Adrenal gland (tissue), 12 donors: Measurements from ENCODE around the gene ZBED6. TPM values are rescaled to one million over a fixed set of nuclear protein-coding genes. Genes with fewer than 3 reads are reported as not detected.

ENCODE experiments used
- DNase-seq, 7 donors: peaks; one replicate each; pipeline ENCODE4 v3.0.0-alpha.2; 2019 to 2020
- H3K27ac ChIP-seq, 5 donors: fragments of 200-600 bp; sonication (generic) in 4 of 5; 1 replicate in 3 of 5; 2 replicates in 2 of 5; pipeline versions ENCODE4 v1.5.1 to v1.8.0; 2016 to 2020; ENCODE audit warnings: mild to moderate bottlenecking in 1 of 5
- H3K27me3 ChIP-seq: fragments of 200-600 bp; 2 replicates; pipeline ENCODE4 v1.8.0; 2021
- H3K36me3 ChIP-seq, 2 donors: fragments of 200-600 bp; replicated peaks in 1 of 2; 1 replicate in 1 of 2; 2 replicates in 1 of 2; pipeline versions ENCODE4 v1.5.1 to v1.8.0; 2018 to 2022
- H3K4me1 ChIP-seq, 2 donors: fragments of 200-600 bp; replicated peaks in 1 of 2; 1 replicate in 1 of 2; 2 replicates in 1 of 2; pipeline versions ENCODE4 v1.5.1 to v1.8.0; 2018 to 2021
- H3K4me3 ChIP-seq, 4 donors: fragments of 200-600 bp; sonication (generic) in 3 of 4; one replicate each; pipeline ENCODE4 v1.5.1; 2016 to 2018
- H3K9me3 ChIP-seq, 3 donors: fragments of 200-600 bp; sonication (generic) in 1 of 3; replicated peaks in 1 of 3; 1 replicate in 2 of 3; 2 replicates in 1 of 3; pipeline versions ENCODE4 v1.5.1 to v1.8.0; 2016 to 2021
- CTCF ChIP-seq, 6 experiments: fragments of 450-650 bp in 4 of 6; fragments of 200-600 bp in 2 of 6; sonication (generic) in 1 of 6; IDR thresholded peaks; 1 replicate in 5 of 6; 2 replicates in 1 of 6; pipeline versions ENCODE4 v1.5.1 to v1.8.0; 2016 to 2021; ENCODE audit warnings: antibody characterized with exemption in 6 of 6, mild to moderate bottlenecking in 2 of 6, moderate library complexity in 1 of 6
- POLR2A ChIP-seq, 2 donors: fragments of 450-650 bp; IDR thresholded peaks; one replicate each; pipeline ENCODE4 v1.6.1; 2017; ENCODE audit warnings: antibody characterized with exemption in 2 of 2, mild to moderate bottlenecking in 2 of 2, moderate library complexity in 1 of 2
- WGBS, 4 donors: extraction: QIAGEN DNeasy Blood & Tissue Kit in 2 of 4; methylation state at CpG; one replicate each; pipeline versions ENCODE4 v1.1.5 to v1.1.7; 2013 to 2017; 5-methylcytosine and 5-hydroxymethylcytosine counted together
- intact Hi-C, 2 donors: fragments of 100-400 bp; cut with DNase I; formaldehyde crosslinking; loops; one replicate each; pipeline versions ENCODE4 v1.14.1 to v1.15.0; 2022 to 2023
- polyA plus RNA-seq, 3 donors: library from polyadenylated mRNA; stranded (reverse); fragments of 200-250 nt in 2 of 3; fragments of 350-450 nt in 1 of 3; fragmentation: Illumina TruSeq in 1 of 3; extraction: RNeasy Lipid Tissue Mini Kit (QIAGEN cat#74804) in 1 of 3; gene quantifications; one replicate each; pipeline ENCODE4 v1.2.3, GENCODE V29; 2013 to 2014
- total RNA-seq, 9 donors: library from RNA; depleted of rRNA in 4 of 9; stranded (reverse); fragments of >200 nt in 4 of 9; fragments of 120-200 nt in 1 of 9; fragmentation: NEBNext Ultra II Directional in 1 of 9; extraction: Animal tissue kit (Norgen Biotek cat#: 25700) in 1 of 9; gene quantifications; one replicate each; pipeline versions ENCODE4 v1.1.0 to v1.2.4, GENCODE V29; 2013 to 2023
- donor health status: healthy with polysubstance abuse.
- donor health status: Bipolar disorder and iron deficiency.
- donor health status: DM: yes; HTN: yes; CAD: no.
- donor health status: DM: no; HTN: no; CAD: no.
- donor health status: DM: no; HTN: no; CAD: no.
- donor health status: DM: yes; HTN: yes; CAD: no.

Gene ZBED6
- total and polyA plus RNA-seq, 12 donors, result 0.40 to 42.1 (median 21.3) TPM

DNA sequence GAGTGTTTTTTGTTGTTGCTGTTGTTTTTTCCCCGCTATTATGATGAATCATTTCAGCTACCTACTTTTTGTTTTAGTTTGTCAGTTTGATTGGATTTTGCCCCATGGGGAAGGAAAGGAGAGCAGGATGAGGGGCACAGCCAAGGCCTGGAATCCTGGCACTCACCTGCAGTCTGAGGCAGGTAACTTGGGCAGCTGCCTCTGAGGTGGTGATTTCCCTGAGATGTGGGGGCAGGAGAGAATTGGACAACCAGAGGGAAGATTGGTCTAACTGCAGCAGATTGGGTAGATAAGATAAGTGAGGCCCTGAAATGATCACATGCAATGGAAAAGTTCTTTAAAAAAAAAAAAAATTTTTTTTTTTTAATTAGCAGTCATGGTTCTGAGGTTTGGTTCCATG, 31.9 kb upstream of the ZBED6 start:
- Histone ChIP-seq H3K27ac (peak overlapping the region in 2 of 5 donors; percentile 6 to 34), H3K36me3 (no peaks in the 10 kb centered on the region), H3K4me3 (no peak overlapping the region), H3K27me3 (no peaks in the 10 kb centered on the region), H3K4me1 (peaks cover 0 to 4% of the 10 kb centered on the region in 2 donors), H3K9me3 (no peaks in the 10 kb centered on the region)
- peak in 1 of 7 donors; percentile 19 for DNase-seq
- no peak for TF ChIP-seq POLR2A (IDR thresholded peaks at IDR 0.05)
- TF ChIP-seq CTCF (IDR thresholded peaks at IDR 0.05), result no peak
- intact Hi-C loops, result no loop called here
- WGBS, 4 donors, result 86 to 100% (median 92%) methylated on average over 1 of the region's 1 CpG

DNA sequence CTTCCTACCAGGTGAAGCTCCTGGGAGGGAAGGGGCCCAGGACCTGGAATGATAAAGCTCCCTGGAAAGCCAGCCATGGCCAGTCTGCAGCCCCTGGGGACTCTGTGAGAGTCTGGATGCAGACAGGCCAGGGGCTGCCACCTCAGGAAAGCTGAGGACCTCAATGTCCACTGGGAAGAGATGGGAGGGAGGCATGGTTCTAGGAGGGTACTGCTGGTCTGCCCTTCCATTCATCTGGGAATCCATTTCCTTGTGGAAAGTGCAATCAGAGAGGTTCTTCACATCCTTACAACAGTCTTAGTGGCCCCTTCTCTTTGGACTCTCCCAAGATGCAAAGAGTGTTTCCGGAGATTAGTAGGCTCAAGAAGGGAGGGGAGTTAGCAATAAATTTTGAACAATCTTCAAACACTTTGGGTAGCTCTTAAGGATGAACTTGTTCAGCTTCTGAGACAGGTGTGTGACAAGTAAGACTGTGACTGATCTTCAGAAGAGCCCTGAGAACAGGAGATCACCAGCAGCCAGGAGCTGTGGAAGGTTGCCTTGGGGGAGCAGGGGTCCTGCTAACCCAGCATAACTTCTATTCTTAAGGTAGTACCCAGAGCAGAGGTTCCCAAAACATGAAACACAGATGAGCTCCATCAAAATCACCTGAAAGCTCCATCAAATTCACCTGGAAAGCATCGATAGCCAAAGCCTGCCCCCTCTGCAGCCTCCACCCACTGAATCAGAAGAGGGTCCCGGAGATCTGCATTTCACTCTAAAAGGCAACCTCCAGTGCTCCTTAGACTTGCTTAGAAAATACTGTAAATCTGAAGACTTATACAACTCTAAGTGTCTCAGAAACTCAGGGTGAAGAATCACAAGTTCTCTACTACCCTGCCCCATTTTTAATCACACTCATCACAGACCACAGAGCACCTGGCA, 31.1 kb upstream of the ZBED6 start:
- Histone ChIP-seq H3K27me3 (no peaks in the 10 kb centered on the region), H3K36me3 (no peaks in the 10 kb centered on the region), H3K4me3 (no peak overlapping the region), H3K27ac (peak overlapping the region in 2 of 5 donors; percentile 6 to 29), H3K4me1 (peaks cover 0 to 4% of the 10 kb centered on the region in 2 donors), H3K9me3 (no peaks in the 10 kb centered on the region)
- intact Hi-C loops, result no loop called here
- no peak for TF ChIP-seq CTCF (IDR thresholded peaks at IDR 0.05)
- TF ChIP-seq POLR2A (IDR thresholded peaks at IDR 0.05), result no peak
- DNase-seq, result no peak
- WGBS, 4 donors, result 54 to 85% (median 70%) methylated on average over 3 of the region's 3 CpGs

DNA sequence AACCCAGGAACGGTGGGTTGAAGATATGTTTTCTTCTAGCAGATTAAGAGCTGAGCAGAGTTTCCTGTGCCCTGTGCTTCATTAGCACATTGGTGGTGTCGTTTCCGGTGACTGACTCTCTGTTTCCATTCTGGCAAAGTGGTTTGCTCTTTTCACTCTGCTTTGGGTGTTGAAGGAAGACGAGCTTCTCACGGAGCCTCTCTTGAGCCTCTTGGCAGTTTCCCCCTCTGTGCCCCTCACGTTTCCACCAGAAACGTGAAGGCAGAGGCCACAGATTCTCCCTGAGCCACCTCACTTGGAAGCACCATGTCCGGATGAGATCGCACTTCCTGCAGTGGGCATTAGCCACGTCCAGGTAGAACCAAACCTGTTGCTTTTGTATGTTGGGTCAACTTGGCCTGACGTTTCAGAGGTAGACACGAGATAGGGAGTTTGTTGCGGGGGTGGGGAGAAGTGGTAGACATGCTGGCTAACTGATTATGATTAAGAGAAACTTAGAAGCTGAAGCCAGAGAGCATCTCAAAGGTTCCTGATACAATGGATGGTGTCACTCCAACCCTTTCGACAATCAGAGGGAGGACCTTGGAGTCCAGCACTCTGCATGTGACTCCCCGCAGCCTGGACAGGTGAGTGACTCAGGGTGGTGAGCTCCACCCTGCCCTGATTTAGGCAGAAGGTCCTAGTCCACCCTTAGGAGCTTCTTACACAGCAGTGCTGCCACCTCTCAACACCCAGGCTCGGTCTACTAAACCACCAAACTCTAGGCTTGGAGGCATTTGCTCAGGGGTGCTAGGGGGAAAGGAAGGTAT, 30.2 kb upstream of the ZBED6 start, which contains the start of gene LAX1:
Gene LAX1 (plus strand): TSS at position 155 of the 809 bp plus-strand sequence. CDS start 383 bp downstream, at position 538.
- no peak for TF ChIP-seq POLR2A (IDR thresholded peaks at IDR 0.05)
- no peak for TF ChIP-seq CTCF (IDR thresholded peaks at IDR 0.05)
- Histone ChIP-seq H3K4me1 (peaks cover 0 to 8% of the 10 kb centered on the region in 2 donors), H3K27me3 (no peaks in the 10 kb centered on the region), H3K9me3 (no peaks in the 10 kb centered on the region), H3K4me3 (no peak within 1 kb of the TSS), H3K27ac (peak within 1 kb of the TSS in 1 of 5 donors; percentile 29), H3K36me3 (no peaks in the 10 kb centered on the region)
- intact Hi-C loops, result no loop called here
- 77 to 87% (median 78%) methylated on average over 15 to 16 of the region's 16 CpGs for WGBS, 4 donors
- no peak for DNase-seq

- Histone ChIP-seq H3K27me3 (no peaks in the 10 kb centered on the region), H3K36me3 (no peaks in the 10 kb centered on the region), H3K4me3 (no peak overlapping the region), H3K27ac (no peak overlapping the region), H3K9me3 (no peaks in the 10 kb centered on the region), H3K4me1 (peaks cover 0 to 4% of the 10 kb centered on the region in 2 donors)
- TF ChIP-seq POLR2A (IDR thresholded peaks at IDR 0.05) (no peak), CTCF (IDR thresholded peaks at IDR 0.05) (no peak)
- intact Hi-C loops, result no loop called here
- no peak for DNase-seq
- WGBS, 4 donors, result 73 to 78% (median 76%) methylated on average over 6 of the region's 6 CpGs
These were observed 27.2 kb upstream of the ZBED6 start for GRCh38 chr1:203768256-203768655.
